BLaER1 (cell line): ENCODE data around the gene DST.

Source experiments
- H3K27ac ChIP-seq: shearing (Covaris generic); formaldehyde crosslinking; 2 replicates; pipeline ENCODE4 v1.8.1; 2022
- H3K27me3 ChIP-seq: shearing (Covaris generic); formaldehyde crosslinking; 2 replicates; pipeline ENCODE4 v1.8.1; 2022
- H3K36me3 ChIP-seq: shearing (Covaris generic); formaldehyde crosslinking; 2 replicates; pipeline ENCODE4 v1.8.1; 2022
- H3K4me1 ChIP-seq: shearing (Covaris generic); formaldehyde crosslinking; 2 replicates; pipeline ENCODE4 v1.8.1; 2022
- H3K4me2 ChIP-seq: shearing (Covaris generic); formaldehyde crosslinking; 2 replicates; pipeline ENCODE4 v1.8.1; 2022
- H3K4me3 ChIP-seq: shearing (Covaris generic); formaldehyde crosslinking; 2 replicates; pipeline ENCODE4 v1.8.1; 2022
- H3K9ac ChIP-seq: shearing (Covaris generic); formaldehyde crosslinking; 2 replicates; pipeline ENCODE4 v1.8.1; 2022
- H3K9me3 ChIP-seq: shearing (Covaris generic); formaldehyde crosslinking; 2 replicates; pipeline ENCODE4 v1.8.1; 2022
- H4K20me1 ChIP-seq: shearing (Covaris generic); formaldehyde crosslinking; 2 replicates; pipeline ENCODE4 v1.8.1; 2022
- Cebpa-rat ChIP-seq: shearing (Covaris generic); IDR thresholded peaks from 2 replicates; pipeline ENCODE4 v1.8.1; 2022

The DST gene

GRCh38 chr6:56628105-56628504, 14.6 kb downstream of the DST start:
- H3K4me2 ChIP-seq = no peak overlapping the region
- no peak for TF ChIP-seq Cebpa-rat
- H3K9me3 ChIP-seq = no peaks in the 10 kb centered on the region
- no peak overlapping the region for H3K9ac ChIP-seq
- H3K27me3 ChIP-seq = no peaks in the 10 kb centered on the region
- no peak overlapping the region for H3K4me3 ChIP-seq
- H3K4me1 ChIP-seq = no peaks in the 10 kb centered on the region
- peaks cover 44% of the 10 kb centered on the region for H3K36me3 ChIP-seq
- no peak overlapping the region for H3K27ac ChIP-seq
- no peaks in the 10 kb centered on the region for H4K20me1 ChIP-seq

DNA sequence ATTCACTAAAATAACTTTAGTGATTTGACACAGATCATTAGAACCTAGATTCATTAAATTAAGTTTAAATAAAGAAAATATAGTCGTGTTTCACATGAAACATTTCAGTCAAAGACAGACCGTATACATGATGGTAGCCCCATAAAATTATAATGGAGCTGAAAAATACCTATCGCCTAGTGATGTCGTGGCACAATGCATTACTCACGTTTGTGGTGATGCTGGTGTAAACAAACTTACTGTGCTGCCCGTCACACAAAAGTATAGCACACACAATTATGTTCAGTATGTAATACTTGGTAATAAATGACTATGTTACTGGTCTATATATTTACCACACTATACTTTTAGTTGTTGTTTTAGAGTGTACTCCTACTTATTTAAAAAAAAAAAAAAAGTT, 17.3 kb downstream of the DST start:
- Histone ChIP-seq H3K9me3 (no peaks in the 10 kb centered on the region), H3K4me1 (no peaks in the 10 kb centered on the region), H3K4me2 (no peak overlapping the region), H3K36me3 (peaks cover 32% of the 10 kb centered on the region), H3K27me3 (no peaks in the 10 kb centered on the region), H3K27ac (no peak overlapping the region), H3K4me3 (no peak overlapping the region), H4K20me1 (no peaks in the 10 kb centered on the region), H3K9ac (no peak overlapping the region)
- no peak for TF ChIP-seq Cebpa-rat

GRCh38 chr6:56624728-56625069, 18.0 kb downstream of the DST start:
- no peak overlapping the region for H3K4me2 ChIP-seq
- H3K4me3 ChIP-seq = no peak overlapping the region
- no peak overlapping the region for H3K9ac ChIP-seq
- no peaks in the 10 kb centered on the region for H3K9me3 ChIP-seq
- H3K4me1 ChIP-seq = no peaks in the 10 kb centered on the region
- H3K27me3 ChIP-seq = no peaks in the 10 kb centered on the region
- H4K20me1 ChIP-seq = no peaks in the 10 kb centered on the region
- no peak for TF ChIP-seq Cebpa-rat
- peaks cover 35% of the 10 kb centered on the region for H3K36me3 ChIP-seq
- H3K27ac ChIP-seq = no peak overlapping the region

- Histone ChIP-seq H3K27ac (no peak overlapping the region), H3K9me3 (no peaks in the 10 kb centered on the region), H3K4me3 (no peak overlapping the region), H3K4me2 (no peak overlapping the region), H3K4me1 (no peaks in the 10 kb centered on the region), H3K9ac (no peak overlapping the region), H3K36me3 (peaks cover 38% of the 10 kb centered on the region), H3K27me3 (no peaks in the 10 kb centered on the region), H4K20me1 (no peaks in the 10 kb centered on the region)
- TF ChIP-seq Cebpa-rat = no peak
These were observed 18.5 kb downstream of the DST start for GRCh38 chr6:56624046-56624727.

DNA sequence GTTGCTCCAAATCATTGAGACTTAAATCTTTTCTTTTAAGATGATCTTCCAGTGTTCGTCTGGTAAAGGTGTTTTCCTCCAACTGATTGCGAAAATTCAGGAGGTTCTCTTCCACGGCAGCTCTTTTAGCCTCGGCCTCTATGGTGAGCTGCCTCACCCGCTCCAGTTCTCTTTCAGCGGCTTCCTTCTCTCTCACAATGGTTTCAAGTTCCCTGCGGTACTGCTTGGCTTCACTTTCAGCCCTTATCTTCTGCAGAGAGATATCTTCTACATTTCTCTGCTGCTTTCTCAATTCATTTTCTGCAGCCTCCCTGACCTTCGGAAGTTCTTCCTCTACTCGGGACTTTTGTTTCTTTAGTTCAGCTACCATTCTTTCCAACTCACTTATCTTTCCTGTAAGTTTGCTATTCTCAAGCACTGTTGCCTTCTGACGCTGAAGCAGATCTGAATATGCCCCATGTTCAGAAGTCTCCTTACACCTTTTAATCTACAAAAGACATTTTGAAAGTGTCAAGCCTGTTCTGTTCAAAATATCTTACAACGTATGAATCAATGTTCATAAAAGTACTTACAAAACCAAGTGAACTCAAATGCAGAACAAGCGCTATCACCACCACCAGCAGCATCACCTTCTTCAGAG, 22.3 kb downstream of the DST start:
- H3K4me3 ChIP-seq = no peak overlapping the region
- no peak overlapping the region for H3K4me2 ChIP-seq
- no peak for TF ChIP-seq Cebpa-rat
- no peaks in the 10 kb centered on the region for H3K4me1 ChIP-seq
- no peaks in the 10 kb centered on the region for H3K27me3 ChIP-seq
- peaks cover 38% of the 10 kb centered on the region for H3K36me3 ChIP-seq
- H4K20me1 ChIP-seq = no peaks in the 10 kb centered on the region
- no peaks in the 10 kb centered on the region for H3K9me3 ChIP-seq
- H3K9ac ChIP-seq = no peak overlapping the region
- H3K27ac ChIP-seq = no peak overlapping the region

DNA sequence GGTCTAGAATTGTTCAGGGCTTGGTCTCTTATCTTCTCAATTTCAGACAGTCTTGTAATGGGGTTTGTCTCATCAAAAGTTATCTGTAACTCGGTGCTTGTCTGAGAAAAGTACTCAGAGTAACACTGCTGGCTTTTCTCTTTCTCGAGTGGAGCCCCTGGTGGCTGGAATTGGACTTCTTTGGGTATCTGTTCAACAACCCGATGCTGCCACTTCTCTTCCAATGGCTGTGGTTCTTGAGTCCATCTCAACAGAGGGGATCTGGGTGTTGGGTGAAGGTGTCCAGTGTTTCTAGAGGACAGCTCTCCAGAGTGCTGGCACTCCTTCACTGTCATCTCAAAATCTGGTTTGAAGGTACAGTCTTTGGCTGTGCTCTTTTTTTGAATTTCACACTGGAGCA, 24.6 kb downstream of the DST start:
- peaks cover 31% of the 10 kb centered on the region for H3K36me3 ChIP-seq
- no peaks in the 10 kb centered on the region for H3K27me3 ChIP-seq
- no peak for TF ChIP-seq Cebpa-rat
- no peaks in the 10 kb centered on the region for H3K4me1 ChIP-seq
- H3K9ac ChIP-seq = no peak overlapping the region
- no peak overlapping the region for H3K4me3 ChIP-seq
- H3K9me3 ChIP-seq = no peaks in the 10 kb centered on the region
- no peaks in the 10 kb centered on the region for H4K20me1 ChIP-seq
- H3K27ac ChIP-seq = no peak overlapping the region
- no peak overlapping the region for H3K4me2 ChIP-seq

- Histone ChIP-seq H3K36me3 (peaks cover 31% of the 10 kb centered on the region), H3K27ac (no peak overlapping the region), H4K20me1 (no peaks in the 10 kb centered on the region), H3K4me1 (no peaks in the 10 kb centered on the region), H3K9ac (no peak overlapping the region), H3K4me3 (no peak overlapping the region), H3K4me2 (no peak overlapping the region), H3K9me3 (no peaks in the 10 kb centered on the region), H3K27me3 (no peaks in the 10 kb centered on the region)
- no peak for TF ChIP-seq Cebpa-rat
These were observed 25.7 kb downstream of the DST start for GRCh38 chr6:56616967-56617366.

DNA sequence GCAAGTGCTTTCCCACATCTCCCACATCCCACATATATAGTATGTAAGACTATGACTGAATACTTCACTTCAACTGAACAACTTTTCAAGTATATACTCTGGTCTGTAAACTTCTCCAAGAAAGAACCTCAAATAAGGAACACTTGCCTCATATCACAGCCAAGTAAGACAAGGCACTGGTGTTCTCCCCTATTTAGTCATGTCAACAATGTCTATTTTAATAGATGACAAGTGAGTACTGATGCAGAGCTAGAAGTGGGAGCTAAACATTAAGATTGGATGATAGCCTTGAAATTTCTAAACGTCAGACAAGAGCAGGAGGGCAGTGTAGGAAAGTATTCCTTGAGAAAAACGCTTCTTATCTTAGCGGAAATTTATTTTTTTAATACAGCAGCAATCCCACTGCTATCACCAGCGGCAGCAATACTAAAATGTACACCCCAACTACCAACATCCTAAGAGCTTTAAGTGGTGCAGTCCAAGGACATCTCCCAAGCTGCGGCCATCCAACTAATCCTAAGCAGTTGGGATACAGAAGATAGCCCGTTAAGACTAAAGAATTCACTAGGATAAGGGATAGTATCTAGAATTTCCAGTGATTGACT, 29.3 kb downstream of the DST start:
- Histone ChIP-seq H3K27ac (no peak overlapping the region), H3K27me3 (no peaks in the 10 kb centered on the region), H3K9ac (no peak overlapping the region), H3K4me3 (no peak overlapping the region), H4K20me1 (no peaks in the 10 kb centered on the region), H3K9me3 (no peaks in the 10 kb centered on the region), H3K4me2 (no peak overlapping the region), H3K36me3 (peaks cover 16% of the 10 kb centered on the region), H3K4me1 (no peaks in the 10 kb centered on the region)
- TF ChIP-seq Cebpa-rat = no peak

DNA sequence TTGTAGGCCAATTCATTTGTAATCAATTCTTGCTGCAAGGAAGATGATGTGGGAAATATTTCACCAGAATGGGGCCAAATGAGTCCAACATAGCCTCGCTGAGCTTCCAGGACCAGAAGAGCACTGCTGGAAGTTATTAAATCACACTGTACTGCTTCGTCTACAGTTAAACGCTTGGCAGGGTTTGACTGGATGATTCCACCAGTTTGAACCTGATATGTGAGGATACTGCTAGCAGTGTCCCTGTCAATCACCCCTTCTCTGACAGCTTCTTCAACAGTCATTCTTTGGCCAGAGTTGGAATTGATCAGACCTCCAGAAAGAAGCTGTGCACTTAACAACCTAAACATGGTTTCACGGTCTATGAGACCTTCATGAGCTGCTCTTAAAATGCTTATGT, 34.4 kb downstream of the DST start:
- Histone ChIP-seq H3K4me1 (no peaks in the 10 kb centered on the region), H3K4me2 (no peak overlapping the region), H3K4me3 (no peak overlapping the region), H4K20me1 (no peaks in the 10 kb centered on the region), H3K27ac (no peak overlapping the region), H3K9me3 (no peaks in the 10 kb centered on the region), H3K36me3 (no peaks in the 10 kb centered on the region; the same call in 1 of the 2 replicates), H3K27me3 (no peaks in the 10 kb centered on the region), H3K9ac (no peak overlapping the region)
- TF ChIP-seq Cebpa-rat = no peak

DNA sequence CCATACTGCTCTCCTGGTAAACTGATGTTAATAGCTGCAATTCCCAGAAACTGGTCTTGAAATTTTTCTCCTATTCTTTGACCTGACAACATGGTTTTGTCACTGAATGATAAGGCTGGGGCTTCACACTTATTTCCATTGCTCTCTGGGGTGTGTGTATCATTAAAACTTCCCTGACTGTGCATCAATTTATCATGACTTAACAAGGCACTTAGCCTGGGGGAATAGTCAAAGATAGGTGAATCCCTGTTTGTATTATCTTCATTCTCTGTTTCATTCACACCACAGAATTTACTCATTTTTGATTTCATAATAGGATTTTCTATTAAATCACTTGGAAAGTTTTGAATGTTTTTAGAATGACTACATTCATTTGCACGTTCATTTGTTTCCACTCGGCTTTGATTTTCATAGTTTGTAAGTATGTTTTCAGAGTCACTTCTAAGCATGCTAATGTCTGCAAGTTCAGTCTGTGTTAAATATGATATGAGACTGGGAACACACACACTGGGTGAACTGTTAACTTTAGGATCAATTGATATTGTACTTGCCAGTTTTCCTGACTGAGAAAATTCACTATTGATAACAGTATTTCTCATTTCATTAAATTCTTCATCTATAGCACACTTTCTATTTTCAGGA, 35.5 kb downstream of the DST start:
- Histone ChIP-seq H3K36me3 (no peaks in the 10 kb centered on the region; the same call in 1 of the 2 replicates), H3K27ac (no peak overlapping the region), H3K4me1 (no peaks in the 10 kb centered on the region), H3K4me2 (no peak overlapping the region), H3K9ac (no peak overlapping the region), H3K27me3 (no peaks in the 10 kb centered on the region), H3K9me3 (no peaks in the 10 kb centered on the region), H3K4me3 (no peak overlapping the region), H4K20me1 (no peaks in the 10 kb centered on the region)
- no peak for TF ChIP-seq Cebpa-rat
